HG03060 (cell line): Measurements from ENCODE around the gene SLC7A4.
"Not testable (repeated sequence)": the region's sequence is repeated elsewhere in the genome, so short reads cannot be mapped to it uniquely, and the experiment has no call there.

Experiments used
- ATAC-seq: cut with Tn5 transposase; IDR thresholded peaks from one replicate; pipeline ENCODE4 v1.9.1; 2021; ENCODE audit warnings: low read depth, moderate number of reproducible peaks; ENCODE audit not compliant: unreplicated experiment

The SLC7A4 gene

DNA sequence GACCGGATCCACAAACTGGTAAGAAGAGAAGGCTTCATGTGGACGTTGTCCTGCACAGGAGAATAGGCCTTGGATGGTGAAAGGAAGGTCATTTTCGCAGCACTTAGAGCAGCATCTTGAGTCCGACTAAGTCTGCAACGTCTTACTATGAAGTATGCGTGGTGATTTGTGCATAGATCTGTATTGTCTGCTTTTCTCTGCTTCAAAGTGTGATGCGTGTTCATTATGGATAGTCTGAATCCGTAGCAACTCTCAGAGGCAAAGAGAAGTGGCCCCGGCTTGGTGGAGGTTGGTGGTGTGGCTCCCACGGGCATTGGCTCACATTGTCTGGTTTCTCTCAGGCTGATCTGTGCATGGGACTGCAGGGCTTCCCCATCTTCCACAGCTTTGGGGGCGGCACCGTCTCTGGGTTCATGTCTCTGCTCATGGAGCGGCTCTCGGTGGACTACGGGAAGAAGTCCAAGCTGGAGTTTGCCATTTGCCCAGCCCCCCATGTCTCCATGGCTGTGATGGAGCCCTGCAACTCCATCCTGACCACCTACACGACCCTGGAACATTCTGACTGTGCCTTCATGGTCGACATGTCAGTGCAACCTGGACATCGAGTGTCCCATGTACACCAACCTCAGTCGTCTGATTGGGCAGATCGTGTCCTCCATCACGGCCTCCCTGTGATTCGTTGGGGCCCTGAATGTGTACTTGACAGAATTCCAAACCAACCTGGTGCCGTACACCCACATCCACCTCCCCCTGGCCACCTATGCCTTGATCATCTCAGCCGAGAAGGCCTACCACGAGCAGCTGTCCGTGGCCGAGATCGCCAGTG is 34.9 kb upstream of the SLC7A4 start:
- ATAC-seq = no peak

DNA sequence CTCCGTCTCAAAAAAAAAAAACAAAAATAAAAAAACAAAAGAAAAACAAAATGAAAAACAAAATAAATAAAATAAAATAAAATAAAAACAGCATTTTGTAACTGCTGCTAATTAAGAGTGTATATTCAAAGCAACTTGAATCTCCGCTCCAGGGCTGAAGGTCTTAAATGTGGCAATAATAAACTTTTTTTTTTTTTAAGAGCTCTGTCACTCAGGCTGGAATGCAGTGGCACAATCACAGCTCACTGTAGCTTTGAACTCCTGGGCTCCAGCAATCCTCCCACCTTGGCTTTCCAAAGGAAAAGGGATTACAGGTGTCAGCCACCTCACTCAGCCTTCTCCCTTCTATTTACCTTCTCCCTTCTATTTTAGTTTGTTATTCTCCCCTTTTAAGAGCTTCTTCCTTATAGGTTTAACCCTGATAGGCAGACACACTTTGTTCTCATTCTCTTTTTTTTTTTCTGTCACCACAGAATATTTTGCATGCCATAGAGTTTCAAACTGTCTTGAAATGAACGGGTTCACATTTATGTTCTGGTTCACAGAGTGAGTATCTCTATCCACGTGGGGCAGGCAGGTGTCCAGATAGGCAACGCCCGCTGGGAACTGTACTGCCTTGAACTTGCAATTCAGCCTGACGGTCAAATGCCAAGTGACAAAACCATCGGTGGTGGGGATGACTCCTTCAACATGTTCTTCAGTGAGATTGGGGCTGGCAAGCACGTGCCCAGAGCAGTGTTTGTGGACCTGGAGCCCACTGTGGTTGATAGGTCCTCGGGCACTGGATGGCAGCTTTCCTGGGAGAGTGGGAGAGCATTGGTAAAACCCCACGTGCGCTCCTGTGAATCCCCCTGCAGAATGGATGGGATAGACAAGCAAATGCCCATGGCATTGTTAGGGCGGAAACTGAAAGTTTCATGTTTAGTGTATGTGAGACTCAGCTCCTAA is 32.8 kb upstream of the SLC7A4 start:
- ATAC-seq = no peak

GRCh38 chr22:21064425-21064824 is 32.1 kb upstream of the SLC7A4 start:
- ATAC-seq = not testable (repeated sequence)

- ATAC-seq = not testable (repeated sequence)
Measured at GRCh38 chr22:21061660-21062321, 29.4 kb upstream of the SLC7A4 start.

GRCh38 chr22:21060363-21060762 is 28.0 kb upstream of the SLC7A4 start:
- not testable (repeated sequence) for ATAC-seq

- no peak for ATAC-seq
Measured at GRCh38 chr22:21055880-21056319, 23.5 kb upstream of the SLC7A4 start.

GRCh38 chr22:21055564-21055834 is 23.1 kb upstream of the SLC7A4 start:
- no peak for ATAC-seq

DNA sequence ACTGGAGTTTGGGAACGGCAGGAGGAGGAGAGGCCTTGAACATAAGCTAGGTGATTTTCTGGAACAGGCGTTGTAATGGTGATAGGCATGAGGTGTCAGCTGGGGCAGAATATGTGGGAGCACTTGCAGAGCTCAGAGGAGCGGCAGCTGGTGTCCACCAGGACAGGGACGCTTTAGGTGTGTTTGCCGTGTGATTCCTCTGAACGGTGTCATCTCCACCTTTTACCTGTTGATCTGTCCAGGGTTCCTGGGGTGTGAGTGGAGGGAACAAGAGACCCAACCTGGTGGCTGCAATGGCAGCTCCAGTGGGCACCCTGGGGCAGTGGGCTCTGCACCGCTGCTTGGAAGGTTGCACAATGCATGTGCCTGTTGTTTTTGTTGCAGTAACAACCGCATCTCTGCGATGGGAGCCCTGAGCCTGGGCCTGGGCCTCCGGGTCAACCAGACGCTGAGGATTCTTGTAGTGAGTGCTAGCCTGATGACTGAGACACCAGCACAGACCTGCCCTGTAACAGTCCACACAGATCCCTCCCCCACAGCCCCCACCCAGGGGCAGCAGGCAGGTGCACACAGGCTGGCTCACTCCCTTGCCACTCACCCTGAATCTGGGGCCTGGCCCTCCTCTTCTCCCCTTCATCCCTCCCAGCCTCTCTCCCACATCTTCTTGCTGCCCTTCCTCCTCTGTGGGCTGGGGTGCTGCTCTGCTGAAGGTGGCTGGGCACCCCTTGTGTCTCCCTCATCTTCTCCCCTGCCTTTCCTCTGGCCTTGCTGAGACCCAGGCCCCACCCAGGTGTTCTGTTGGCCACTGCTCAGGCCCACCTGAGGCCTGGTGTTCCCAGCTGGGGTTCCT is 22.6 kb upstream of the SLC7A4 start:
- ATAC-seq = no peak

GRCh38 chr22:21054046-21054713 is 21.8 kb upstream of the SLC7A4 start:
- no peak for ATAC-seq

GRCh38 chr22:21052715-21053459 is 20.5 kb upstream of the SLC7A4 start:
- no peak for ATAC-seq

DNA sequence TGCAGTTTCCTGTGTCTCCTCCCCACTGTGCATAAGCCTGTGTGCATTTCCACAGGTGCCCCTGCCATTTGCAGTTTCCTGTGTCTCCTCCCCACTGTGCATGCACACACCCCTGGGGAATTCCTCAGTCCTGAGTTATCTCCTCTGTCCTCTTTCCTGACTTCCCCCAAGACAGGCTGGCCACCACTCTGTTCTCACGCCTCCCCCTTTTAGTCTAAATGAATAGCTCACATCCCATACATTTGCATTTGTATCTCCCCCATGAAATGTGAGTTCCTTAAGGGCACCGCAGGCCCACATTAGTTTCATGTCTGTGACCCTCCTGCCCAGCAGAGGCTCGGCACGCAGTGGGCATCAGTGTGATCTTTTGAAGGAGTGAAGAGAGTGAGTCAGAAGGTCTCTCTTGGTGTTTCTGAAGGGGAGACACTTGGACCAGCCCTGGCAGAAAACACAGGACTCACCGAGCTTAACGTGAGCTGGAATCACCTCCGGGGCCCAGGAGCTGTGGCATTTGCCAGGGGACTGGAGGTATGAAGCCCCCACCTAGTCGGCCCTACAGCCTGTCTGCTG is 19.6 kb upstream of the SLC7A4 start:
- ATAC-seq = no peak

DNA sequence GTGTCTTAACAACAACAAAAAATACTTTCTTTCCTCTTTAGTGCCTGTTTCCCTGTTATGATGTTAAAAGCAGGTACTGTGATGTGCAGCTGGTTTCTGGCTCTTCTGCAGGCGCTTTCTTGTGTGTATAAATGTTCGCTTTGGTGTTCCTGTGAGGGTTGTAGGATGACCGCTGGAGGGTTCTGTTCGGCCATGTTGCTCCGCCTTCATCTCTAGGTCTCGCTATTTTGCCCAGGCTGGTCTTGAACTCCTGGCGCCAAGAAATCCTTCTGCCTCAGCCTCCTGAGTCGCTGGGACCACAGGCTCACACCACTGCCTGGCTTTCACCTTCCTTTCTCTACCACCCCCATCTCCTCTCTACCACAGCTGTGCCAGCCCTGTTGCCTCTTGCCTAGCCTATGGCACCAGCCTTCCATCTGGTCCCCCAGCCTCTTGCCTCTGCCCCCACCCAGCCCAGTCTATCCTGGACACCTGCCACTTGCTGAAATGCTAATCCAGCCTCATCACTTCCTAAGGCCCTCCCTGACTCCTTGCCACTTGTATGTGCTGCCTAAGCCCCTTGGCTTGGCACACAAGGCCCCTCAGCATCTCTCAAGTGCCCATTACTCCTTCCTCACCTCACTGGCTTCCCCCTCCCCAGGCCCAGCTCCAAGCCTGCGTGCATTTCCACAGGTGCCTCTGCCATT is 18.9 kb upstream of the SLC7A4 start:
- ATAC-seq = no peak

- ATAC-seq = not testable (repeated sequence)
Measured at GRCh38 chr22:21048965-21049364, 16.6 kb upstream of the SLC7A4 start.

GRCh38 chr22:21048448-21048847 is 16.1 kb upstream of the SLC7A4 start:
- not testable (repeated sequence) for ATAC-seq

DNA sequence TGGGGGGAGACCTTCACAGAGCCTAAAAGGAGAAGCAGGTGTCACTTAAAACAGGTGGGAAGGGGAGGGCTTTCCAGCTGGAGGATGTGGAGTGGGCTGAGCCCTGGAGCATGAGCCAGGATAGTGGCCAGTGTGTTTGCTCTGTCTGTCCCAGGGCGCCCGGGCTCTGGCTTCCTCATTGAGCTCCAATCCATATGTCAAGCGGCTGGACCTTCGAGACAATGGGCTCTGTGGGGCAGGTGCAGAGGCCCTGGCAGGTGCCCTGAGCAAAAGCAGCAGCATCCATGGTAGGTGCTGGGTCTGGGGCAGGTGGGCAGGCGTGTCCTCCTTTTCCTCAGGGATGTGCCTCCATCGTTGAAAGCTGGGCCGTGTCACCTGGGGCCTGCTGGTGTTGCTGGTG is 15.4 kb upstream of the SLC7A4 start:
- no peak for ATAC-seq

- no peak for ATAC-seq
Measured at GRCh38 chr22:21047035-21047661, 14.8 kb upstream of the SLC7A4 start.

DNA sequence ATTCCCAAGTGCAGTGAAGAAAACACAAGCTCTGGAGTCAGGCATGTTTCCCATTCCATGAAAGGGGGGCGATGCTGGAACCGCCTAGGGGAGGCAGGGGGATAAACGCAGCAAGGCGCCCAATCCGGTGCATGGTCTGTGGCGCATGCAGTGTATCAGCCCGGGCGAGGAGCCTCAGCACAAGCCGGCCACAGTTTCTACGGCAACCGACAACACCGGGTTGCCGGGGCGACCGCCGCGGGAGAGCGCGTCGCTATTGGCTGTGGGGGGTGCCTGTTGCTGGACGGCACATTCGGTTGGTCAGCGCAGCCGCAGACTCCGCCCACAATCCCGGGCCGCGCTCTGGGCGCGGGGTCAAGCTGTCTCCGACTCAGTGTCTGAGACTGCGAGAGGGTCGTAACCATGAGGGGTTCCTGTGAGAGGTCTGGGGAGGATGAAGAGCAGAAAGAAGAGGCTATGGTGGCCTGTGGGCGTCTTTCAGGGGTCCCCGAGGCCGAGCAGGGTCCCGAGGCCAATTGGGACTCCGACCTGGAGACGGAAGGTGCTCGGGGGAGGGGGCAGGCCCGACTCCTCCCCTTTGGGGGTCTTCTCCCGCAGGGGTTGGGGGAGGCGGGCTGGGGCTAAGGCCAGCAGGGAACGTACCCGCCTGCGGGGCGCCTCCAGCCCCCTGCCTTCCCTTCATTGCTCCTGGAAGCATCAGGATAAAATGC is 13.4 kb upstream of the SLC7A4 start, which contains the start of gene LRRC74B:
Gene LRRC74B (plus strand): TSS at position 362 of the 710 bp plus-strand sequence. CDS start 41 bp downstream, at position 403.
- no peak for ATAC-seq
